ENCODE results near the gene AANAT. TPM values are rescaled to one million over a fixed set of nuclear protein-coding genes. Genes with fewer than 3 reads are reported as not detected.

AANAT gene
- total RNA-seq, 1 donor from 2014 or later, result not detected

- no peak for DNase-seq
Measured at GRCh38 chr17:76491271-76492122, 24.1 kb downstream of the AANAT start.

GRCh38 chr17:76492123-76492988 lies 25.0 kb downstream of the AANAT start:
- DNase-seq, result no peak

- peak; percentile 78 for DNase-seq
Measured at GRCh38 chr17:76492989-76493501, 25.6 kb downstream of the AANAT start.

- no peak for DNase-seq
Measured at GRCh38 chr17:76493505-76494167, 26.2 kb downstream of the AANAT start.

GRCh38 chr17:76495663-76496400 lies 28.4 kb downstream of the AANAT start:
- DNase-seq, result no peak

- no peak for DNase-seq
Measured at GRCh38 chr17:76496464-76496863, 29.1 kb downstream of the AANAT start.

GRCh38 chr17:76497699-76497978 lies 30.2 kb downstream of the AANAT start:
- no peak for DNase-seq

- DNase-seq, result peak; percentile 92
Measured at GRCh38 chr17:76497979-76498875, 30.8 kb downstream of the AANAT start.

- no peak for DNase-seq
Measured at GRCh38 chr17:76498876-76499251, 31.5 kb downstream of the AANAT start.

GRCh38 chr17:76499267-76499667 lies 31.9 kb downstream of the AANAT start:
- no peak for DNase-seq

- no peak for DNase-seq
Measured at GRCh38 chr17:76500074-76500746, 32.8 kb downstream of the AANAT start.

- DNase-seq, result no peak
Measured at GRCh38 chr17:76500747-76501017, 33.3 kb downstream of the AANAT start.

GRCh38 chr17:76501018-76501826 lies 33.8 kb downstream of the AANAT start, which contains the start of gene RHBDF2:
Gene RHBDF2 (minus strand): TSS chr17:76501423. CDS start chr17:76481524, 19,899 bp downstream.
- peak; percentile 77 for DNase-seq

- no peak for DNase-seq
Measured at GRCh38 chr17:76501827-76502307, 34.5 kb downstream of the AANAT start.

GRCh38 chr17:76502341-76503211 lies 35.2 kb downstream of the AANAT start:
- no peak for DNase-seq

GRCh38 chr17:76504117-76504516 lies 36.7 kb downstream of the AANAT start:
- no peak for DNase-seq

- peak; percentile 83 for DNase-seq
Measured at GRCh38 chr17:76506408-76507345, 39.3 kb downstream of the AANAT start.
